CD14-positive monocyte (primary cell): ENCODE measurements around the gene PLEKHM3. TPM values are rescaled to one million over a fixed set of nuclear protein-coding genes. Genes with fewer than 3 reads are reported as not detected.
A peak's percentile ranks its signal among the peaks of the same experiment; 100 is the strongest.
"Not testable (repeated sequence)": the region's sequence is repeated elsewhere in the genome, so short reads cannot be mapped to it uniquely, and the experiment has no call there.

Experiments
- DNase-seq, 3 donors: peaks; one replicate each; pipeline ENCODE4 v3.0.0-alpha.2; 2011 to 2022
- H2AFZ ChIP-seq: 2 replicates; pipeline ENCODE4 v1.6.0; 2012; ENCODE audit warnings: mild to moderate bottlenecking, low read depth, low read length, inconsistent platforms; ENCODE audit not compliant: insufficient read depth, poor library complexity, severe bottlenecking
- H3K27ac ChIP-seq, 2 donors: 1 replicate in 1 of 2; 2 replicates in 1 of 2; pipeline ENCODE4 v1.5.1; 2012 to 2013; ENCODE audit warnings: low read length in 2 of 2, control low read depth in 1 of 2, inconsistent platforms in 1 of 2, low read depth in 1 of 2, mild to moderate bottlenecking in 1 of 2
- H3K27me3 ChIP-seq, 2 donors: one replicate each; pipeline versions ENCODE4 v1.6.0 to v1.6.1; 2011 to 2013; ENCODE audit warnings: low read length in 2 of 2; ENCODE audit not compliant: control insufficient read depth in 2 of 2, insufficient read depth in 2 of 2
- H3K36me3 ChIP-seq, 2 donors: replicated peaks in 1 of 2; 1 replicate in 1 of 2; 2 replicates in 1 of 2; pipeline versions ENCODE4 v1.5.1 to v1.6.1; 2012 to 2013; ENCODE audit warnings: low read length in 2 of 2, control low read depth in 1 of 2, inconsistent platforms in 1 of 2, mild to moderate bottlenecking in 1 of 2; ENCODE audit not compliant: insufficient read depth in 2 of 2, control insufficient read depth in 1 of 2
- H3K4me1 ChIP-seq, 2 donors: 1 replicate in 1 of 2; 2 replicates in 1 of 2; pipeline versions ENCODE4 v1.5.1 to v1.6.1; 2012 to 2013; ENCODE audit warnings: low read length in 2 of 2, control low read depth in 1 of 2, inconsistent platforms in 1 of 2, mild to moderate bottlenecking in 1 of 2, moderate library complexity in 1 of 2; ENCODE audit not compliant: insufficient read depth in 2 of 2, control insufficient read depth in 1 of 2
- H3K4me2 ChIP-seq: replicated peaks from 2 replicates; pipeline ENCODE3; 2012; ENCODE audit warnings: low read length, moderate library complexity, mild to moderate bottlenecking; ENCODE audit not compliant: poor library complexity, severe bottlenecking; ENCODE audit errors: extremely low read depth
- H3K4me3 ChIP-seq, 3 experiments: fragments of 200-600 bp in 1 of 3; sonication (generic) in 1 of 3; replicated peaks in 1 of 3; 1 replicate in 2 of 3; 2 replicates in 1 of 3; pipeline ENCODE4 v1.5.1; 2011 to 2013; ENCODE audit warnings: low read length in 3 of 3, mild to moderate bottlenecking in 3 of 3, control low read depth in 2 of 3, low read depth in 2 of 3, inconsistent platforms in 1 of 3, moderate library complexity in 1 of 3
- H3K79me2 ChIP-seq: 2 replicates; pipeline ENCODE4 v1.6.0; 2012; ENCODE audit warnings: mild to moderate bottlenecking, control low read depth, inconsistent platforms, low read length, moderate library complexity; ENCODE audit not compliant: insufficient read depth
- H3K9ac ChIP-seq: 2 replicates; pipeline ENCODE4 v1.6.0; 2017; ENCODE audit warnings: low read length, mild to moderate bottlenecking; ENCODE audit not compliant: insufficient read depth, poor library complexity, severe bottlenecking
- H3K9me3 ChIP-seq, 2 donors: replicated peaks in 1 of 2; 1 replicate in 1 of 2; 2 replicates in 1 of 2; pipeline versions ENCODE4 v1.5.1 to v1.6.1; 2012 to 2013; ENCODE audit warnings: low read length in 2 of 2, control low read depth in 1 of 2; ENCODE audit not compliant: control insufficient read depth in 1 of 2, insufficient read depth in 1 of 2
- H4K20me1 ChIP-seq: 2 replicates; pipeline ENCODE4 v1.6.0; 2012; ENCODE audit warnings: mild to moderate bottlenecking, low read length, control low read depth, moderate library complexity; ENCODE audit not compliant: insufficient read depth
- H3K27ac Mint-ChIP-seq, 7 donors: one replicate each; pipeline ENCODE4 v1.8.0; 2020; ENCODE audit warnings: mild to moderate bottlenecking in 7 of 7, mixed read lengths in 7 of 7, moderate library complexity in 6 of 7, inconsistent platforms in 2 of 7
- H3K27me3 Mint-ChIP-seq, 3 donors: one replicate each; pipeline ENCODE4 v1.8.0; 2021 to 2022; ENCODE audit warnings: low read depth in 3 of 3, mild to moderate bottlenecking in 3 of 3, mixed read lengths in 3 of 3, moderate library complexity in 3 of 3, inconsistent platforms in 1 of 3
- H3K36me3 Mint-ChIP-seq, 2 donors: one replicate each; pipeline ENCODE4 v1.8.0; 2020; ENCODE audit warnings: mixed read lengths in 2 of 2, inconsistent platforms in 1 of 2, mild to moderate bottlenecking in 1 of 2
- H3K4me1 Mint-ChIP-seq: one replicate; pipeline ENCODE4 v1.8.0; 2020; ENCODE audit warnings: mild to moderate bottlenecking, mixed read lengths
- H3K4me3 Mint-ChIP-seq, 2 donors: one replicate each; pipeline ENCODE4 v1.8.0; 2020; ENCODE audit warnings: mild to moderate bottlenecking in 2 of 2, mixed read lengths in 2 of 2, moderate library complexity in 1 of 2
- H3K9me3 Mint-ChIP-seq, 7 donors: one replicate each; pipeline ENCODE4 v1.8.0; 2020 to 2022; ENCODE audit warnings: mixed read lengths in 7 of 7, mild to moderate bottlenecking in 6 of 7, moderate library complexity in 6 of 7, inconsistent platforms in 2 of 7
- WGBS: methylation state at CpG from one replicate; pipeline ENCODE4 v1.1.5; 2013; ENCODE audit warnings: missing lambda C conversion rate; ENCODE audit not compliant: insufficient coverage; 5-methylcytosine and 5-hydroxymethylcytosine counted together
- intact Hi-C, 2 donors: fragments of 100-400 bp; cut with micrococcal nuclease; formaldehyde crosslinking; loops; one replicate each; pipeline versions ENCODE4 v1.15.0 to v1.15.1; 2023
- polyA plus RNA-seq, 3 donors: library from polyadenylated mRNA; depleted of rRNA in 1 of 3; unstranded in 2 of 3; stranded (reverse) in 1 of 3; fragments of 300-500 nt in 2 of 3; fragments of >200 nt in 1 of 3; fragmentation: Illumina TruSeq in 2 of 3; gene quantifications; 1 replicate in 2 of 3; 2 replicates in 1 of 3; pipeline ENCODE4 v1.2.3, GENCODE V29; 2012 to 2021
- TF ChIP-seq, protein P1 (sequence below): fragments of 200-600 bp; IDR thresholded peaks from one replicate; pipeline ENCODE4 v1.8.0; 2022; ENCODE audit warnings: antibody characterized with exemption, mild to moderate bottlenecking

Gene PLEKHM3
- polyA plus RNA-seq, 3 donors = 3.0 to 8.0 (median 3.0) TPM

DNA sequence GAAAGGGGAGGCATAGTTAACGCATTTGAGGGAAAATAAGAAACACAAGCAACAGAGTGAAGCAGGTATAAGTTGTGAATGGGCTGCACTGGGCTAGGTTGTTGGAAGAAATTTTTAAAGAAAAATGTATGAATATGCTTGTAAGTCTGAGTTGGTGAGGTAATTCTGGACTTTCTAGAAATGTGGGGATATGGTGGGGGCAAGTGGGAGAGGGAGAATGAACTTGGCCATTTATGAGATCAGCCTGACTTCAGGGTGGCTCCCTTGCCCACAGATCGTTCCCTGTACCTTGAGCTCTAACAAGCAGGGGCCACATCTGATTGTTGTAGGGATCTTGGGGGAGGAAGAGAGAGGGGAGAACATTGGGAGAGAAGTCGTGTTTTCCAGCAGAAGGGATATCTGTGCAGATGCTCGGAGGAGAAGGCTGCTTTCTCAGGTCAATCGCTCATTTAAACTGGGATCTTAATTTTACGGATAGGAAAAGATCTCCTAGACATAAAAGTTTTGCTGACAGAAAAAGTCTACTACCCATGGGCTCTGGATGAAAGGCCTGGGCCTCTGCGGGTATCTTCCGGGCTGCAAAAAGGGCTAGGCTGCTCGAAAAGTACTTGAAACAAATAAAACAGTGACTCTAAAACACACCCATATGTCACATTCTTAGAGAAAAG is 213.1 kb downstream of the PLEKHM3 start:
- 90% methylated on average over 3 of the region's 9 CpGs for WGBS
- no peak overlapping the region for H3K4me3 ChIP-seq
- no peaks in the 10 kb centered on the region for H4K20me1 ChIP-seq
- Mint-ChIP-seq H3K27ac (peak overlapping the region in 2 of 7 donors; percentile 6 to 31), H3K9me3 (peaks cover 0 to 2% (median 0%) of the 10 kb centered on the region in 7 donors), H3K36me3 (no peaks in the 10 kb centered on the region), H3K4me1 (peaks cover 32% of the 10 kb centered on the region), H3K4me3 (no peak overlapping the region), H3K27me3 (peaks cover 0 to 3% (median 1%) of the 10 kb centered on the region in 3 donors)
- TF ChIP-seq, protein P1, sequence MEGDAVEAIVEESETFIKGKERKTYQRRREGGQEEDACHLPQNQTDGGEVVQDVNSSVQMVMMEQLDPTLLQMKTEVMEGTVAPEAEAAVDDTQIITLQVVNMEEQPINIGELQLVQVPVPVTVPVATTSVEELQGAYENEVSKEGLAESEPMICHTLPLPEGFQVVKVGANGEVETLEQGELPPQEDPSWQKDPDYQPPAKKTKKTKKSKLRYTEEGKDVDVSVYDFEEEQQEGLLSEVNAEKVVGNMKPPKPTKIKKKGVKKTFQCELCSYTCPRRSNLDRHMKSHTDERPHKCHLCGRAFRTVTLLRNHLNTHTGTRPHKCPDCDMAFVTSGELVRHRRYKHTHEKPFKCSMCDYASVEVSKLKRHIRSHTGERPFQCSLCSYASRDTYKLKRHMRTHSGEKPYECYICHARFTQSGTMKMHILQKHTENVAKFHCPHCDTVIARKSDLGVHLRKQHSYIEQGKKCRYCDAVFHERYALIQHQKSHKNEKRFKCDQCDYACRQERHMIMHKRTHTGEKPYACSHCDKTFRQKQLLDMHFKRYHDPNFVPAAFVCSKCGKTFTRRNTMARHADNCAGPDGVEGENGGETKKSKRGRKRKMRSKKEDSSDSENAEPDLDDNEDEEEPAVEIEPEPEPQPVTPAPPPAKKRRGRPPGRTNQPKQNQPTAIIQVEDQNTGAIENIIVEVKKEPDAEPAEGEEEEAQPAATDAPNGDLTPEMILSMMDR = no peak
- peaks cover 18 to 23% of the 10 kb centered on the region in 2 donors for H3K4me1 ChIP-seq
- H3K79me2 ChIP-seq = no peaks in the 10 kb centered on the region
- H3K9ac ChIP-seq = no peak overlapping the region
- no peak overlapping the region for H3K27ac ChIP-seq
- H3K9me3 ChIP-seq = no peaks in the 10 kb centered on the region
- intact Hi-C loops = no loop called here
- no peak overlapping the region for H3K4me2 ChIP-seq
- no peaks in the 10 kb centered on the region for H3K27me3 ChIP-seq
- DNase-seq = no peak
- H2AFZ ChIP-seq = no peak overlapping the region
- H3K36me3 ChIP-seq = no peaks in the 10 kb centered on the region

DNA sequence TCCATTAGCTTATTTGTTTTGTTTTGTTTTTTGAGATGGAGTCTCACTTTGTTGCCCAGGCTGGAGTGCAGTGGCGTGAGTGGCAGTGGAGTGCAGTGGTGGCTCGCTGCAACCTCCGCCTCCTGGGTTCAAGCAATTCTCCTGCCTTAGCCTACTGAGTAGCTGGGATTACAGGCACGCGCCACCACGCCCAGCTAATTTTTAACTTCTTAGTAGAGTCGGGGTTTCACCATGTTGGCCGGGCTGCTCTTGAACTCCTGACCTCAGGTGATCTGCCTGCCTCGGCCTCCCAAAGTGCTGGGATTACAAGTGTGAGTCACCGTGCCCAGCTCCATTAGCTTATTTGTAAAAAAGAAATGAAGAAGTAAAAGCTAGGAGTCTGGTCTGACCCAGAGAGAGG is 213.7 kb downstream of the PLEKHM3 start:
- Histone ChIP-seq H3K4me3 (peak overlapping the region in 1 of 3 experiments; percentile 77), H3K4me1 (peaks cover 18 to 23% of the 10 kb centered on the region in 2 donors), H2AFZ (peak overlapping the region; percentile 83), H3K4me2 (peak overlapping the region; percentile 75)
- H3K36me3 ChIP-seq, intact Hi-C loops, H3K27ac ChIP-seq, H3K27me3 Mint-ChIP-seq, H3K79me2 ChIP-seq, DNase-seq, H3K36me3 Mint-ChIP-seq, H3K9ac ChIP-seq, H3K9me3 ChIP-seq, H4K20me1 ChIP-seq, H3K9me3 Mint-ChIP-seq, H3K27me3 ChIP-seq: not testable (repeated sequence)
- Mint-ChIP-seq H3K4me1 (peaks cover 31% of the 10 kb centered on the region), H3K4me3 (peak overlapping the region; percentile 84 to 95), H3K27ac (peak overlapping the region in 2 of 7 donors; percentile 31 to 88)
- 89% methylated on average over 8 of the region's 10 CpGs for WGBS
